ENCODE measurements around the gene SLC38A7. TPM values are rescaled to one million over a fixed set of nuclear protein-coding genes. Genes with fewer than 3 reads are reported as not detected.

The SLC38A7 gene
- total and polyA plus RNA-seq, 2 of the 13 experiments (the other 11 are each of a cell fraction or from before 2014, with no cell fraction given): 13.2 to 14.1 TPM

DNA sequence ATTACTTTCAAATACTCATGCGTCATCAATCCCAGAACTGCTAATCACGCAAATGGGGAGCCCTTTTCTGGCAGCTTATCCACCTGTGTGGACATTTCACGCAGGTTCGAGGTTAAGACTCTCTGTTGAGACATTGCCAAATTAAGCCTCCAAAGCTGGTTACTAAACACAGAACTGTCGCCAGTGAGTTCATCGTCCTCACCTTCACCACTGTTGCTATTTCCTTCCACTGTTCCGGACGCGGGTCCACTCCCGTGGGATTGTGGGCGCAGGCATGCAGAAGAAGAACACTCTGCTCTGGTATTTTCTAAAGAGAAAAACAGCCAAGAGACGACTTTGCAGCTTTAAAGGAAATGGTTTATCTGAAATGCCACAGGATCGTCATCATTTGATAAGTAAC lies 33.4 kb upstream of the SLC38A7 start:
- FAIRE-seq: no peak
- no peaks in the 10 kb centered on the region for H3K27me3 ChIP-seq (ENCODE audit: control insufficient read depth in 1 of 2, insufficient read depth in 2 of 2, low read length in 2 of 2)
- H3K9me3 ChIP-seq (ENCODE audit: low read length): no peaks in the 10 kb centered on the region
- CTCF ChIA-PET (ENCODE audit: low intra/inter-chr PET ratio, low total read pairs): no interaction called here
- no peak overlapping the region for H2AFZ ChIP-seq (ENCODE audit: low read length)
- peaks cover 21% of the 10 kb centered on the region for H3K4me1 ChIP-seq (ENCODE audit: insufficient read depth, low read length)
- no peak for ATAC-seq
- H4K20me1 ChIP-seq (ENCODE audit: insufficient read depth, low read length): peaks cover 13% of the 10 kb centered on the region; the same call in 1 of the 2 replicates
- TF ChIP-seq KAT8 (CRISPR knock-in tag; IDR thresholded peaks at IDR 0.05) (no peak), ZNF335 (CRISPR knock-in tag; IDR thresholded peaks at IDR 0.05) (no peak), KDM4B (CRISPR knock-in tag; IDR thresholded peaks at IDR 0.05) (no peak), ZNF460 (CRISPR knock-in tag; IDR thresholded peaks at IDR 0.05; ENCODE audit: borderline replicate concordance) (no peak), ZNF224 (CRISPR knock-in tag; IDR thresholded peaks at IDR 0.05) (no peak), RFXAP (CRISPR knock-in tag; IDR thresholded peaks at IDR 0.05; ENCODE audit: borderline replicate concordance) (no peak), ZNF24 (IDR thresholded peaks at IDR 0.05) (no peak), MIER2 (CRISPR knock-in tag; IDR thresholded peaks at IDR 0.05) (no peak), TBL1XR1 (IDR thresholded peaks at IDR 0.05; ENCODE audit: borderline replicate concordance, low read length, partially characterized antibody) (no peak), ZNF790 (CRISPR knock-in tag; IDR thresholded peaks at IDR 0.05; ENCODE audit: borderline replicate concordance) (no peak), ZNF136 (CRISPR knock-in tag; IDR thresholded peaks at IDR 0.05; ENCODE audit: low read depth) (no peak), ZNF143 (CRISPR knock-in tag; IDR thresholded peaks at IDR 0.05) (no peak)
- TF ChIP-seq, protein P1, sequence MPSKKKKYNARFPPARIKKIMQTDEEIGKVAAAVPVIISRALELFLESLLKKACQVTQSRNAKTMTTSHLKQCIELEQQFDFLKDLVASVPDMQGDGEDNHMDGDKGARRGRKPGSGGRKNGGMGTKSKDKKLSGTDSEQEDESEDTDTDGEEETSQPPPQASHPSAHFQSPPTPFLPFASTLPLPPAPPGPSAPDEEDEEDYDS (CRISPR knock-in tag; IDR thresholded peaks at IDR 0.05): no peak
- TF ChIP-seq, protein P2, sequence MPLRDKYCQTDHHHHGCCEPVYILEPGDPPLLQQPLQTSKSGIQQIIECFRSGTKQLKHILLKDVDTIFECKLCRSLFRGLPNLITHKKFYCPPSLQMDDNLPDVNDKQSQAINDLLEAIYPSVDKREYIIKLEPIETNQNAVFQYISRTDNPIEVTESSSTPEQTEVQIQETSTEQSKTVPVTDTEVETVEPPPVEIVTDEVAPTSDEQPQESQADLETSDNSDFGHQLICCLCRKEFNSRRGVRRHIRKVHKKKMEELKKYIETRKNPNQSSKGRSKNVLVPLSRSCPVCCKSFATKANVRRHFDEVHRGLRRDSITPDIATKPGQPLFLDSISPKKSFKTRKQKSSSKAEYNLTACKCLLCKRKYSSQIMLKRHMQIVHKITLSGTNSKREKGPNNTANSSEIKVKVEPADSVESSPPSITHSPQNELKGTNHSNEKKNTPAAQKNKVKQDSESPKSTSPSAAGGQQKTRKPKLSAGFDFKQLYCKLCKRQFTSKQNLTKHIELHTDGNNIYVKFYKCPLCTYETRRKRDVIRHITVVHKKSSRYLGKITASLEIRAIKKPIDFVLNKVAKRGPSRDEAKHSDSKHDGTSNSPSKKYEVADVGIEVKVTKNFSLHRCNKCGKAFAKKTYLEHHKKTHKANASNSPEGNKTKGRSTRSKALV (CRISPR knock-in tag; IDR thresholded peaks at IDR 0.05): no peak
- H3K9ac ChIP-seq (ENCODE audit: insufficient read depth, low read depth, low read length): no peak overlapping the region
- 99% methylated on average over 13 of the region's 13 CpGs for WGBS (ENCODE audit: low lambda C conversion rate)
- no peak overlapping the region for H3K4me2 ChIP-seq (ENCODE audit: low read depth, low read length)
- peaks cover 27 to 60% of the 10 kb centered on the region in 2 experiments; a peak in 4 of 5 replicates for H3K36me3 ChIP-seq (replicated peaks in 1 of 2; ENCODE audit: control insufficient read depth in 1 of 2, insufficient read depth in 2 of 2, low read length in 2 of 2)
- H3K4me3 ChIP-seq (replicated peaks in 1 of 3; ENCODE audit: insufficient read depth in 1 of 3, low read depth in 2 of 3, low read length in 3 of 3): no peak overlapping the region
- H3K27ac ChIP-seq (ENCODE audit: extremely low read length, insufficient read depth, low read length): no peak overlapping the region
- intact Hi-C loops (cut with micrococcal nuclease; ENCODE audit: unreplicated experiment) (no loop called here), in situ Hi-C loops (cut with HindIII; ENCODE audit: extremely low pct_ligation_motif_present, low pct_unique_long_range_greater_than_20kb) (no loop called here)
- TSS peak; percentile 22 for BruUV-seq (replicated peaks)
- POLR2A ChIA-PET: no interaction called here
- no peaks in the 10 kb centered on the region for H3K79me2 ChIP-seq (ENCODE audit: insufficient read depth, low read length)
- no peak for DNase-seq (ENCODE audit: low spot score)

All from HepG2 (cell line).